T-helper 1 cell treated with Interleukin-12 subunit alpha and Interleukin-12 subunit beta and Interleukin-4 antibody, amounts not matched to agents 30 ng/mL and 1 ng/mL, for 36 hours (primary cell): ENCODE data around the gene C2orf81. TPM values are rescaled to one million over a fixed set of nuclear protein-coding genes. Genes with fewer than 3 reads are reported as not detected.

Experiments
- intact Hi-C: fragments of 100-400 bp; cut with micrococcal nuclease; formaldehyde crosslinking; loops from one replicate; pipeline ENCODE4 v1.15.1; 2024
- total RNA-seq: library from RNA; stranded (reverse); gene quantifications from 2 replicates; pipeline ENCODE4 v1.2.3, GENCODE V29; 2022

C2orf81 gene
- total RNA-seq, 1 donor from 2014 or later: 3.5 TPM

GRCh38 chr2:74424139-74424992, 2.9 kb upstream of the C2orf81 start:
- intact Hi-C loops: no loop called here

DNA sequence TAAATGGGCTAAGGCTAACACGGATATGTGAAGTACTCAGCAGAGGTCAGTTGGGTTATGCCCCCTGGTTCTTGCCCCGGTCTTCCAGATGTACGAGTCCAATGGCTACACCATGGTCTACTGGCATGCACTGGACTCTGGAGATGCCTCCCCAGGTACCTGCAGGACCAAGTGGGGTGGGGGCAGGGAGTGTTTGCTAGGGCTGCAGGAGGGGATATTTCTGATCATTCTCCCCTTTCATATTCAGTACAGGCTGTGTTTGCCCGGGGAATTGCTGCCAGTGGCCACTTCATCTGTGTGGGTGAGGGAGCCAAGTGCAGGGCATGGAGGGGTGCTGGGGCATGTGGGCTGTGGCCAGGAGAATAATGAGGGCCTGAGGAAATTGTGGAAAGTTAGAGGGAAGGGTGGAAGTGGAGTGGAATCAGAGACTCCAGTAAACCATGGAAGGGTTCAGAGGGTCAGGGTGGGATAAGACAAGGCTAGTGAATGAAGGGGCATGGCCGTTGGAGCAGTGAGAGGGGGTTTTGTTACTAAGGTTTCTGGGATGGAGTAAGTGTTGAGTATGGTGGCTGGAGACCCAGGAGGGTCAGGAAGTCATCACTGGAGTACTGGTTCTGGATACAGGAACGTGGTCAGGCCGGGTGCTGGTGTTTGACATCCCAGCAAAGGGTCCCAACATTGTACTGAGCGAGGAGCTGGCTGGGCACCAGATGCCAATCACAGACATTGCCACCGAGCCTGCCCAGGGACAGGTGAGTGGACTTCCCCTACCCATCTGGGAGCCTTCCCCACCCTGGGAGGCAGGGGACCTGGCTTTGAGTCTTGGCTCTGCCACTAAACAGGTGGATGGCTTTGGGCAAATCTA, 2.0 kb upstream of the C2orf81 start:
- intact Hi-C loops: no loop called here

GRCh38 chr2:74420443-74421103, 846 bp downstream of the C2orf81 start:
- intact Hi-C loops: loop anchor here (1.0 to 2.0 kb wide), 14 partner anchors 28 to 1187 kb away; partner anchors contain the start of genes AUP1, DGUOK, DOK1 and HTRA2

DNA sequence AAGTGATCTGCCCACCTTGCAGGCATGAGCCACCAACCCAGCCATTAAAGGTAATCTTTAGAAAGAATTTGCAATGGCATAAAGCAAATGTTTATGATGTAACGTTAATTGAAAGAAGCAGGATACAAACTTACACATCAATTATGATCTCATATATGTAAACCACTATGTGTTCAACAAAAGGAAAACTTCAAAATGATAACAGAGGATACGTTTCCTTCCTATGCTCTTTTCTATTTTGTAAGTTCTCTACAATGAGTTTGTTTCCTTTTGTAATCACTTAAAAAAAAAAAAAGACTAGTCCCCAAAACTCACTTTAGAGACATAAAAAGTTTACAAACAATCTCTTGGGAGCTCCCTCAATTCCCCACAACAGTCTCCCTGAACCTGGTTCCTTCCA, 1.4 kb downstream of the C2orf81 start:
- intact Hi-C loops: loop anchor here (2.0 kb wide), 4 partner anchors 87 to 539 kb away; partner anchors contain the start of genes DGUOK, MTHFD2, PCGF1 and POLE4

- intact Hi-C loops: no loop called here
Measured at GRCh38 chr2:74419345-74419744, 2.1 kb downstream of the C2orf81 start.

GRCh38 chr2:74418312-74418711, 3.1 kb downstream of the C2orf81 start:
- intact Hi-C loops: no loop called here

- intact Hi-C loops: no loop called here
Measured at GRCh38 chr2:74417763-74418162, 3.7 kb downstream of the C2orf81 start.

DNA sequence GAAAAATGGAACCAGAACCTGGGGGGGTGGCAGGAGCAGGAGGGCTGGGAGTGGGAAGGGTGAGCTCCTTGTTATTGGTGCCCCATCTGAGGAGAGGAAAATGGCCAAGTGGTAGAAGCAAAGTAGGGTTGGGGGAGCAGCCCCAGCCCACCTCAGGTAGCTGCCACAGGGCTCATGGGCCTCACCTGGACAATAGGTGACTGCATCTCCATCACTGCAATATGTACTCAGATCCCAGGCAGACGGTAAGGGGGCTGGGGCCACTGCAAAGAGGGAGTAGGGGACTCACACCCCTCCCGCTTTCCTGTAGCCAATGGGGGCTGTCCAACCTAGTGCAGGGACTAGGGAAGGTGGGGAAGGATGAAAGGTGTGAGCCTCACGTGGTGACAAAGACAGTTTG, 4.2 kb downstream of the C2orf81 start:
- intact Hi-C loops: no loop called here

GRCh38 chr2:74416778-74417177, 4.6 kb downstream of the C2orf81 start:
- intact Hi-C loops: no loop called here

DNA sequence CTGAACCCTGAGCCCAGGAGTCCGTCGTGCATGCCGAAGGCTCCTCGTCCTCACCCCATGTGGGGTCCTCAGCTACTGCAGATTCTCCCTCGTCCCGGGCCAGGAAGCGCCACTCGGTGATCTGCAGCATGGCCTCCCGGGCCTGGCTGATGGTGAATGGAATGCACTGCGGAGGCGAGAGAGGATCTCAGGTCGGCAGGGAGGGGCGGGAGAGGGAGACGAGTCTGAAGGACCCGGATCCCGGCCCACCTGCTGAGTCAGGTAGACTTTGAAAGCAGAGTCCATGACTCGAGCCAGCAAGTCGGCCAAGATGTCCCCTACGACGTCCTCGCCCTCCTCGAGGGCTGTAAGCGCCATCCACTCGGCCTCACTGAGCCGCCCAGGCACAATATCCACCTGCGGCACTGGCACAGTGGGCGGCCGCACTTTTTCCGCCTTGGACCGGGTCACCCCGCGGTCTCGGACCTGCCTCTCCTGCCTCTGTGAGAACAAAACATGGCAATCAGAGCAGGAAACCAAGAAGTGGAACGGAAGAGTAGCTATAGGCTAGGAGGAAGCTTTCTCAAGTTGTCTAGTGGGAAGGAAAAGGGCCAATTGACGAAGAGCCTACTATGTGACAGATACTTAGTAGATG, 5.5 kb downstream of the C2orf81 start:
- intact Hi-C loops: no loop called here

DNA sequence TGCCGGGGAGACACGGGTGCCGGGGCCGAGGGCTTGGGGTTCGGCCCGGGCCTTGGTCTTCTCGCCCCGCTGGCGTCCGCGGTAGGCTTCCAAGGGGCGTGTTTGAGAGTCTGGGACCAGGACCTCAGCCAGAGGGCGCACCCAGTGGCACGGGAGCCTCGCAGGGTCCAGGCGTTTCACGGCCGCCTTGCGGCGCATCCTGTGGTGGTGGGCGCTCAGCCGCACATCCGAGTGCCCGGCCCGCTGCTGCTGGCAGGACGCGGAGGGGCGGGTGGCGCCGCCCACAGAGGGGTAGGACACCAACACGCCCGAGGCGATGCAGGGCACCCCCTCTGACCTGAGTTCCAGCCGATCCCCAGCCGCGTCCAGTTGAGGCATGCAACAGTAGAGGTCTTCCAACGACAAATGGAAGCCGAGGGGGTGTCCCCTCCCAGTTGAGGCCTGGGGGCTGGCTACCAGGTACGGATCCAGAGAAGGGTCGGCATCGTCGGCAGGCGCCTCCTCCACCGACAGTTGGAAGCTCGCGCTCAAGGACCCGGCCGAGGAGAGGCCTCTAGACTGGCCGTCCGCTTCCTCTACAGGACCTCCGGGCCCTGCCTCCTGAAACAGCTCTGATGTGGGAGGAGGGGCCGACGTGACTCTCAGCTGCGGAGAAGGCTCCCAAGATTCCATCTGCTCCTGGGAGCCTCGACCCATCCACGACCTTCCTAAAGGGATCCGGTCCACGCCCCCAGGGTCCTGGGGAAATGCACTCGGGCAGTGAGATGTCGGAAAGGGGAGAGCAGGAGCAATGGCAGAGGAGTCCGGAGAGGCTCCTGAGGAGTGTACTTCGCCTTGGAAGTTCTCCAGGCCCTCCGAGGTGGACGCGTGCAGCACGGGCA, 6.3 kb downstream of the C2orf81 start:
- intact Hi-C loops: no loop called here

DNA sequence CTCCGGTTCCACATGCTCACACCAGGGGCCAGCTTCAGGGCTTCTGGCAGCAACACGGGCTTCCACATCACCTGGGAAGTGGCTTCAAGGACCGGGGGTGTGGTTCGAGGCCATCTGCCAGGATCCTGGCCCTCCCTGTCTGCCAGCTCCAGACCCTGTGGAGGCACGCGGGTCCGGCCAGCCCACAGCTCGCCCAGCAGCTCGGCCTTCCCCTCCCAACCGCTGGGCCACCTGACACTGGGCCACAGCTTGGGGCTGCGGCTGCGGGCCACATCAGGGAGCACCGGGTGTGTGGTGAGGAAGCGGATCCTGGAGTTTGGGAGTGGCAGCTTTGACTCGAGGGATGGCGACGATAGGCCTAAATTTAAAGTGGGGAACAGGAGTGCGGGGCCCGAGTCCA, 7.0 kb downstream of the C2orf81 start:
- intact Hi-C loops: no loop called here

- intact Hi-C loops: no loop called here
Measured at GRCh38 chr2:74413001-74413698, 8.3 kb downstream of the C2orf81 start.

- intact Hi-C loops: no loop called here
Measured at GRCh38 chr2:74407682-74408081, 13.7 kb downstream of the C2orf81 start.

GRCh38 chr2:74406035-74406434, 15.4 kb downstream of the C2orf81 start:
- intact Hi-C loops: no loop called here

GRCh38 chr2:74401891-74402290, 19.5 kb downstream of the C2orf81 start:
- intact Hi-C loops: loop anchor here (2.0 kb wide), 1 partner anchor 67 kb away; no protein-coding TSS in a partner anchor

DNA sequence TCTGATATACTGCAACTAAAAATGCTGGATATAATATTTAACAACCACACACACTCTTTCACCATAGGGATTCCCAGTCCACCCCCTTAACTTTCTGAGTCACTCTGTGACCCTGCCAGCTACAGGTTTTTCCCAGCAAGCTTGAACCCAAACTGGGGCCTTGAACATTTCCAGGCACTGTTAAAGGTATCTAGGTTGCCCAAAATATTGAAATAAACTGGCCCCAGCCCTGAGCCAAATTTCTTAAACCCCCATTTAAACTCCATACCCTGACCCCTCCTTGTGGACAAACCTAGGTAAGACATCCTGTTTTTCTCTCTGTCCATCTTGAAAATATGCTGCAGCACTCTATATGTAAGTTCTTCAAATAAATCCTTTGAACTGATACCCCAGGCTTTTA, 21.6 kb downstream of the C2orf81 start:
- intact Hi-C loops: loop anchor here (1.0 to 10.0 kb wide), 6 partner anchors 7 to 1165 kb away; partner anchors contain the start of genes CCT7, PRADC1 and TET3

DNA sequence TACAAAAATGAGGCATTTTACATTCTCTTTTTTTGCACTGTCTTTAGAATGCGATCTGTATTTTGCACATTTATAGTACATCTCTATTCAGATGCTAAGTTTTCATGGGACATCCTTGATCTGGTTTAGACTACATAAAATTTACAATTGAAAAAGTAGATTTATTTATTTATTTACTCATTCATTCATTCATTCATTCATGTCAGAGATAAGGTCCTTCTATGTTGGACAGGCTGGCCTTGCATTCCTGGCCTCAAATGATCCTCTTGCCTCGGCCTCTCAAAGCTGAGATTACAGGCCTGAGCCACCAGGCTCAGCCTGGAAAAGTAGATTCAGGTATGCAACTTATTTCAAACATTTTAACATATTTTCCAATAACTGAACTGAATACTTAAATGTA, 25.3 kb downstream of the C2orf81 start:
- intact Hi-C loops: loop anchor here (10.0 kb wide), 3 partner anchors 411 to 1161 kb away; partner anchors contain the start of genes CCT7, PRADC1 and TET3

DNA sequence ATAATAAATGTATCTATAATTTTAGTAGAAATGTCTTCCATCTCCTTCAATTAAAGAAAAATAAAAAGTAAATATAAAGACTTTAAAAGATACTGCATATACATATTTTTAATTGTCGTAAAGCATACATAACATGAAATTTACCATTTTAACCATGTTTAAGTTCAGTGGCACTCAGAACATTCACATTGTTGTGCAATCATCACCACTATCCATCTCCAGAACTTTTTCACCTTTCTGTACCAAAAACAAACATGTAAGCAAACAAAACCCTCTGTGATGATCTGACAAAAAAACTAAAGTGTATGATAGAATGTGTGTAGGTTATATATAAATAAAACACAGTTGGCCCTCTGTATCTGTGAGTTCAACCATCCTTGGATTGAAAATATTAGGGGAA, 27.9 kb downstream of the C2orf81 start:
- intact Hi-C loops: loop anchor here (2.0 to 10.0 kb wide), 7 partner anchors 59 to 1254 kb away; partner anchors contain the start of genes CCT7, MRPL19, MTHFD2 and PRADC1
